ENCODE measurements around the gene PCSK5.

The PCSK5 gene

GRCh38 chr9:76249309-76249708 lies 358.8 kb downstream of the PCSK5 start:
- no peak for ATAC-seq (ENCODE audit: insufficient read depth, low read depth)

GRCh38 chr9:76255781-76256455 lies 365.4 kb downstream of the PCSK5 start:
- no peak for DNase-seq
- Histone ChIP-seq H3K4me1 (ENCODE audit: insufficient read depth, low read length) (no peaks in the 10 kb centered on the region), H3K27ac (ENCODE audit: low read length) (no peak overlapping the region), H3K36me3 (ENCODE audit: insufficient read depth, low read length) (no peaks in the 10 kb centered on the region), H3K79me2 (ENCODE audit: insufficient read depth, low read length) (no peaks in the 10 kb centered on the region), H3K4me2 (ENCODE audit: insufficient read depth, low read length) (no peak overlapping the region), H2AFZ (ENCODE audit: low read depth, low read length) (no peak overlapping the region), H3K4me3 (ENCODE audit: low read depth in 1 of 2, low read length in 2 of 2) (no peak overlapping the region), H3K9ac (ENCODE audit: low read depth, low read length) (no peak overlapping the region), H3K9me3 (ENCODE audit: insufficient read depth, low read length, severe bottlenecking) (no peaks in the 10 kb centered on the region), H4K20me1 (ENCODE audit: insufficient read depth, low read length) (no peaks in the 10 kb centered on the region), H3K27me3 (ENCODE audit: insufficient read depth, low read length, poor library complexity) (no peaks in the 10 kb centered on the region)
- no peak for ATAC-seq (ENCODE audit: insufficient read depth, low read depth)
- TF ChIP-seq CTCF (IDR thresholded peaks at IDR 0.05; ENCODE audit: borderline replicate concordance, extremely low read depth, low read length, poor library complexity, severe bottlenecking) (no peak), EZH2 (IDR thresholded peaks at IDR 0.05; ENCODE audit: borderline replicate concordance, low read depth, low read length, severe bottlenecking) (no peak)

More at GRCh38 chr9:76249309-76249708, 358.8 kb downstream of the PCSK5 start:
- H3K9ac ChIP-seq (ENCODE audit: low read depth, low read length) = no peak overlapping the region
- H3K9me3 ChIP-seq (ENCODE audit: insufficient read depth, low read length, severe bottlenecking) = no peaks in the 10 kb centered on the region
- no peak overlapping the region for H2AFZ ChIP-seq (ENCODE audit: low read depth, low read length)
- H3K27me3 ChIP-seq (ENCODE audit: insufficient read depth, low read length, poor library complexity) = no peaks in the 10 kb centered on the region
- TF ChIP-seq CTCF (IDR thresholded peaks at IDR 0.05; ENCODE audit: borderline replicate concordance, extremely low read depth, low read length, poor library complexity, severe bottlenecking) = no peak
- no peak for TF ChIP-seq EZH2 (IDR thresholded peaks at IDR 0.05; ENCODE audit: borderline replicate concordance, low read depth, low read length, severe bottlenecking)
- no peaks in the 10 kb centered on the region for H3K79me2 ChIP-seq (ENCODE audit: insufficient read depth, low read length)
- DNase-seq = no peak
- H3K4me2 ChIP-seq (ENCODE audit: insufficient read depth, low read length) = no peak overlapping the region
- H3K27ac ChIP-seq (ENCODE audit: low read length) = no peak overlapping the region
- H3K4me1 ChIP-seq (ENCODE audit: insufficient read depth, low read length) = no peaks in the 10 kb centered on the region
- no peaks in the 10 kb centered on the region for H3K36me3 ChIP-seq (ENCODE audit: insufficient read depth, low read length)
- no peak overlapping the region for H3K4me3 ChIP-seq (ENCODE audit: low read depth in 1 of 2, low read length in 2 of 2)
- H4K20me1 ChIP-seq (ENCODE audit: insufficient read depth, low read length) = no peaks in the 10 kb centered on the region

- DNase-seq (no peak), ATAC-seq (ENCODE audit: insufficient read depth, low read depth) (no peak)
- Histone ChIP-seq H4K20me1 (ENCODE audit: insufficient read depth, low read length) (no peaks in the 10 kb centered on the region), H3K27ac (ENCODE audit: low read length) (no peak overlapping the region), H3K4me1 (ENCODE audit: insufficient read depth, low read length) (no peaks in the 10 kb centered on the region), H3K4me2 (ENCODE audit: insufficient read depth, low read length) (no peak overlapping the region), H3K36me3 (ENCODE audit: insufficient read depth, low read length) (no peaks in the 10 kb centered on the region), H3K4me3 (ENCODE audit: low read depth in 1 of 2, low read length in 2 of 2) (no peak overlapping the region), H3K27me3 (ENCODE audit: insufficient read depth, low read length, poor library complexity) (no peaks in the 10 kb centered on the region), H3K9me3 (ENCODE audit: insufficient read depth, low read length, severe bottlenecking) (no peaks in the 10 kb centered on the region), H2AFZ (ENCODE audit: low read depth, low read length) (no peak overlapping the region), H3K79me2 (ENCODE audit: insufficient read depth, low read length) (no peaks in the 10 kb centered on the region), H3K9ac (ENCODE audit: low read depth, low read length) (no peak overlapping the region)
- TF ChIP-seq EZH2 (IDR thresholded peaks at IDR 0.05; ENCODE audit: borderline replicate concordance, low read depth, low read length, severe bottlenecking) = no peak
Observed at GRCh38 chr9:76257311-76257710, 366.8 kb downstream of the PCSK5 start.

GRCh38 chr9:76266649-76267283 lies 376.3 kb downstream of the PCSK5 start:
- H3K79me2 ChIP-seq (ENCODE audit: insufficient read depth, low read length) = no peaks in the 10 kb centered on the region
- TF ChIP-seq EZH2 (IDR thresholded peaks at IDR 0.05; ENCODE audit: borderline replicate concordance, low read depth, low read length, severe bottlenecking) (no peak), CTCF (IDR thresholded peaks at IDR 0.05; ENCODE audit: borderline replicate concordance, extremely low read depth, low read length, poor library complexity, severe bottlenecking) (no peak)
- no peak overlapping the region for H3K4me2 ChIP-seq (ENCODE audit: insufficient read depth, low read length)
- no peak overlapping the region for H2AFZ ChIP-seq (ENCODE audit: low read depth, low read length)
- DNase-seq (no peak), ATAC-seq (ENCODE audit: insufficient read depth, low read depth) (no peak)
- H3K27ac ChIP-seq (ENCODE audit: low read length) = no peak overlapping the region
- H3K4me3 ChIP-seq (ENCODE audit: low read depth in 1 of 2, low read length in 2 of 2) = no peak overlapping the region
- H3K9ac ChIP-seq (ENCODE audit: low read depth, low read length) = no peak overlapping the region
- H3K27me3 ChIP-seq (ENCODE audit: insufficient read depth, low read length, poor library complexity) = no peaks in the 10 kb centered on the region
- H3K9me3 ChIP-seq (ENCODE audit: insufficient read depth, low read length, severe bottlenecking) = no peaks in the 10 kb centered on the region
- H3K4me1 ChIP-seq (ENCODE audit: insufficient read depth, low read length) = no peaks in the 10 kb centered on the region
- no peaks in the 10 kb centered on the region for H3K36me3 ChIP-seq (ENCODE audit: insufficient read depth, low read length)
- H4K20me1 ChIP-seq (ENCODE audit: insufficient read depth, low read length) = no peaks in the 10 kb centered on the region

All from DND-41 (cell line).